Stimulated activated CD8-positive, alpha-beta memory T cell treated with anti-CD3 and anti-CD28 coated beads, Interleukin-4, amount 100 ng/mL, for 1 hour (primary cell): ENCODE measurements around the gene CKS2.
"Not testable (repeated sequence)": the region's sequence is repeated elsewhere in the genome, so short reads cannot be mapped to it uniquely, and the experiment has no call there.

Experiments
- DNase-seq, 2 donors: peaks; one replicate each; pipeline ENCODE4 v3.0.0-alpha.2; 2020; ENCODE audit warnings: low read depth in 2 of 2, low spot score in 1 of 2

The CKS2 gene

DNA sequence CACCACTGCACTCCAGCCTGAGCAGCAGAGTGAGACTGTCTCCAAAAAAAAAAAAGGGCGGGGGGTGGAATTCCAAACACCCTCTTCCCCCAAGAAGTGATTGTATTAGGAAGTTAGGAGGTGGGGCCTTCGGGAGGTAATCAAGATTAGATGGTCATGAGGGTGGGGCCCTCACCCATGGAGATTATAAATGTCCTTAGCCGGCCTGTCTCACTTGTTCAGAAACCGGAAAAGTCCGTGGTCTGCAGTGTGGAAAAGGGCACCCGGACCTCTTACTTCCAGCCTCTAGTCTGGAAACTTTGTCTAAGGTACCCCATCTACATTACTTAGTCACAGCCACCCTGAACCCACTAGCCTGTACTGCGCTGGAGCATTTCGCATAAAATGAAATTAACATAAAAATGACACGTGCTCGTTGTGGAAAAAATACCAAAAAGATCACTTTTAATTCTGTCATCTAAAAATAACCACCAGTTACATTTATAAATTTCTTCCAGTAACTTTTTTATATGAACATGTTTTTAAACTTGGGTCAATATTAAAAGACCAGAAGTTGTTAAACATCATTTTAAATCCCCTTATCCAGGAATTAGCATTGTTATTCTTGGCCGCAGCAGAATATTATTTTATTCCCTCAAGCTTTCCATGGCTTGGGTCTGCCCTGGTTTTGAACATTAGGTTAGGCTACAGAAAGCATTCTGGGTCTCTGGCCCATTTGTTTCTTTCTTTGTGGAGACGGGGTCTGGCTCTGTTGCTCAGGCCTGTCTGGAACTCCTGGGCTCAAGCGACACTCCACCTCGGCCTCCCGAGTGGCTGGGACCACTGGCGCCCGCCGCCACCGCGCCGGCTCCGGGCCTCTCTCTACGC, 1.2 kb upstream of the CKS2 start:
- DNase-seq = no peak

DNA sequence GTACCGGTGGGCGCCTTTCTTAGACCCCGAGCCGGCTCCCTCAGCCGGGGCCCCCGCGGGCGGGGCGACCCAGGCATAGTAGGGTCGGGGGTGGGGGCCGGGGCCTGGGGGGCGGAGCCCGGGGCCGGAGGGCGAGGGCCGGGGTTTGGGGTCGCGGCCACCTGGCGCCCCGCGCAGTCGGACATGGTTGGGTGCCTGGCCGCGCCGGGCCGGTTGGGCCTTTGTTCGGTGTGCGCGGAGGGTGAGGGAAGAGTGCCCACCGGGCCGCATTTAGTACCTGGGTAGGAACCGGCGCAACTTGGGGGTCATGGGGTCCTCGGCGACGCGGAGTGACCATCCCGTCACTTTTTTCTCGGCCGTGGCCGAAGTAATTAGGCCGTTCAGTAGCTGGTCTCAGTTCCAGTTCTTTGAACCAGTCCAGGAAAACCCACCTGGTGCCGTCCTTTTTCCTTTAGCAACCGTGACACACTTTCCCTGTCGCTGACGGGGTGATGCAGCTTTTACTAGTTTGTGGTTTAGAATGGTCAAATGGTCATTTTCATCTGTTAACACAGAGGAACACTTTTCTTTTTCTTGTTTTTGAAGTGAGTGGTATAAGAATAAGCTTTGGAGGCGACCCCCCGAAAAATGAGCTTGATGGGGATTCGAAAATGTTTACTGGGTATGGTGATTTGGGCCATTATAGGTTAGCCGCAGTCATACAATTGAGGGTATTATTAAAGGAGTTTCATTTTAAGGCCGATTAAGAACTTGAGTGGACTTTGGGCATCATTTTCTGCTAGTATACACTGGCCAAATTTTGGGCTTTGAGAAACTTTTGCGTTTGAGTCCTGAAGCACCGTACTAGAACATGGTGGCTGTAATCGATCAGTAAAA, 589 bp downstream of the CKS2 start:
- DNase-seq = no peak

DNA sequence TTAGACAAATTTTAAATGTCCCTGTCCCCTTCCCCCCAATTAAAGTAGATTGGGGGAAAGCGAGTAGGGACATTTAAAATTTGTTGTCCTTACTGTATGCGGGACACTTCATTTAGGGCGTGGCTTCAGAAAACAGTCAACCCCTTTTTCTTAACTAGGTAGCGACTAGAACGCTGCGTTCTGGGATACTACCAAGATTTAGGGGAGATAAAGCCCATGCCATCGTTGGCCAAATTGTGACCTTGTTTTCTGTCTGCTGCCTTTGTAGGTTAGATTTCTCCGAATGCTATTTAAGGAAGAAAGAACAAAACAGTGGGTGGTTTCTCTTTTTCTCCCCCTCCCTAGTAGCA, 1.2 kb downstream of the CKS2 start:
- no peak for DNase-seq

DNA sequence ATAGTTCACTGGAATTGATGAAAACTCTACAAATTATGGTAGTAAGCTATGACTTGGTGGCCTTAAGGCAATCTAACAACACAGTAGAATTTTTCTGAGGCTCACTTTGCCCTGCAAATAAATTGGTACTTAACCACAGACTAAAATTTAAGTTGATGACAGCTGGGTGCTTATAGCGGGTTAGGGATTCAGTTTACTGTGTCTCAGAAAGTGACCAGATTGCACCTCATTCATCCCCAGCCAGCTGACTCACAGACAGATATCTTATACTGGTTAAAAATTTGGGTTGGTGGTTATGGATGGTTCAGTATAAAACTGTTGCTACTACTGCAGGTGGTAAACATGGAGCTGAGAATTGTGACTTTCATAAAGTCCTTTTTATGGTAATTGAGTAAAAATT, 2.8 kb downstream of the CKS2 start:
- DNase-seq = no peak

DNA sequence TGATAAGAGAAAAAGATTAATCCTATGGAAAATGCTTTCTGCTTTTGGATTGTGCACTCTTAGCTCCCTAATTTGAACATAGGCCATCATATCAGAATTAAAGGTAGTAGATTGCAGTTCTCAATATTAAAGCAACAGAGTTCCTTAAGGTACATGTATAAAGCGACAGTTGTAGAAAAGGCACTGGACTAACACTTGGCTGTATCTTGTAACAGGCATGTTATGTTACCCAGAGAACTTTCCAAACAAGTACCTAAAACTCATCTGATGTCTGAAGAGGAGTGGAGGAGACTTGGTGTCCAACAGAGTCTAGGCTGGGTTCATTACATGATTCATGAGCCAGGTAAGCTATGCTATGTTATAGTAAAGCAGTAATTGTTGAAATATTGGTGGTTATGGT, 4.0 kb downstream of the CKS2 start:
- DNase-seq = no peak

DNA sequence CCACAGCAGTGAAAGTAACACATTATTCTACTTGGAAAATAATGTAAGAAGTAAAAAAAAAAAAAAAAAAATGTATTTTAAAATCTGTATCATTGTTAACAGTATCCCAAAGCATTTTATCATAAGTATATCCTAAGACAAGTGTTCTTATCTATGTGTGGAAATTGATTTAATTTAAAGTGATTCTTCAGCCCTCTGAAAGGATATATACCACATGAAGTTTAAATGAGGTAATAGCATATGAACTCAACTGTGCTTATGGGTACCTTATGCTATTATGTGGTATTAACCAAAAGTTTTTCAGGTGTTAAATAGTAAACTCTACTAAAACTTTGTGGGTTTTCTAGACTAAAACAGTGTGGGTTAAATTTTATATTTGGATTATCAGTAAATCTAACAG, 4.5 kb downstream of the CKS2 start:
- DNase-seq = no peak

DNA sequence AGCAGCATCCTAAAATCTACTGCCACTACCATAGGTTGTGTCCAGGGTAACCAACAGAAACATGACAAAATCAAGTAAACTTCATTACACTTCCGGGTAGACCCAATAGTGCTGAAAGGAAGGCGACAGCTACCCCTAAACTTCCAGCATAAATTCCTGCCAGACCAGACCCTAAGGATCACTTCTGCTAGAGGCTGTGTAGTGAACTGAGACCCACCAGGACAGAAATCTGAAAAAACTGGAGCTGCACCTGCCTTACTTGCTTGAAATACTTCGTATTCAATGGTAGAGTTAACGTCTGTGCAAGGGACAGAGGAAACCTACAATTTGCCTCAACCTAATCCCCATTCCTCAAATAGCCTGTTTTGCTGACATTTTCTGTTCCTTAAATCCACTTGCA, 6.3 kb downstream of the CKS2 start:
- DNase-seq = no peak

DNA sequence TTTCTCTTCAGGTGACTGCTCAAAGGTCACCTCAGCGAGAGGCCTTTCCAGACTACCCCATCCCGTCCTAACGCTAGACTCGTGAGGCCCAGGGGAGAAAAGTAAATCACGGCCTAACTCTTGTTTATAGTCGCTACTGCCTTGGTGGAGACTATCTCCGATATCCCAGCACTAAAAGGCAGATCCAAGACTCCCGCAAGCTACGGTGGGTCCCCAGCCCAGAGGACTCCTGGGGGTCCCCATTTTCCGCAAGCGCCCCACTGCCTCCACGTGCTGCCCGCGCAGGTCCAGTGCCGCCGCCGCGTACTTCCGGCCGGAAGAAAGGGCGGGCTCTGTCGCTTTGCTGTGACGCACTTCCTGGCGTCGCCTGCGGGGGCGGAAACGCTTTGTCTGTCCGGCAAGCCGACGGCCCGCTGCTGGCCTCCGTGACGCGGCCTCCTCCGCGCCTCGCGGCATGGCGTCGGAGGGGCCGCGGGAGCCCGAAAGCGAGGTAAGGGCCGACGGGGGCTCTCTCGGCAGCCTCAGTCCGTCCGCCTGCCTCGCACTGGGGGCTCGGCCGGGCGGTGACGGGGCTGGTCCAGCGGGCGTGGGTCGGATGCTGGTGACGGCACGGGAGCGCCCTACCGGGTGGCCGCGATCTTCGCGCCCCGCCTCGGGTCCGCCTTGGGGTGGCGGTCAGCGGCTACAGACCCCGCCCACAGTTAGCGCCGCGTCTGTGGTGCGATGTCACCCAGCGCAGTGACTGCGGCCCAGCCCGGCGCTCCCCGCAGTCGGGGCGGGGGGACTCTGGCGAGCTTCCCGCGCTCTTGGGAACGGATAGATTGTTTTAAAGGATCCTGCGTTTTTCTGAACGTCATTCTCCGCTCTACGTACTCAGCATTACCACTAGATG, 7.4 kb downstream of the CKS2 start, which contains the start of gene SECISBP2:
Gene SECISBP2 (plus strand): TSS at position 378 of the 892 bp plus-strand sequence. CDS start 77 bp downstream, at position 455.
- DNase-seq = peak; percentile 87 to 92

DNA sequence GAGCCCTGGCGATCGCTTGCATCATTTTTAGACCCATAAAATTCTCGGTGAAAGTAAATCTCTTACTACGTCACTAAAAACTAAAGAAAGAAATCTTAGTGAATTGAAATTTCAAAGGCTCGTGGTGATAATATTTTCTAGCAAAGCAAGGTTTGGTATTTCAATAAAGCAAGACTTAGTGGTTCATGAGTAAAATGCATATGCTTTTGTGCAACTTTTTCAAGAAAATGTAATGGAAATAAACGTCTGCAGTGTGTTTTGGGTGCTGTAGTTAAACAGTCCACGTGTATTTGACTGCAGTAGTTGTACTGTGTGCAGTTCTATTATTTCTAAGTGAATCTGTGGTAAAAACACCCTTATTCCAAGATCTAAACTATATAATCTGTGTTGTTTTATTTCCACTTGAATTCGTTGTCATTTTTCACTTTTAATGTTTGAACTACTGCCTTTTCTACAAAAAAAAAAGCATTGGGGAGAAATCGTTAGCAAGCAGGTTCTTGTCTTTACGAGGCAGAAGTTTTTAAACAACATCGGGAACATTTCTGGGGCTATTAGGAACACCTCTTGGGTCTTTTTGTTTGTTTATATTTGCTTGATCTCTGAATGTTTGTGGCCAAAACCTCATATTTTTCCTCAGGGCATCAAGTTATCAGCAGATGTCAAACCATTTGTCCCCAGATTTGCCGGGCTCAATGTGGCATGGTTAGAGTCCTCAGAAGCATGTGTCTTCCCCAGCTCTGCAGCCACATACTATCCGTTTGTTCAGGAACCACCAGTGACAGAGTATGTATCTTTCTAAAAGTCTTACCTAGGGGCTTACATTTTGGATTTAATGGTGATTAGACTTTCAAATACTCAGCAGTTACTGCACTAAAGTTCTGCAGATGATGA, 8.3 kb downstream of the CKS2 start:
- no peak for DNase-seq

DNA sequence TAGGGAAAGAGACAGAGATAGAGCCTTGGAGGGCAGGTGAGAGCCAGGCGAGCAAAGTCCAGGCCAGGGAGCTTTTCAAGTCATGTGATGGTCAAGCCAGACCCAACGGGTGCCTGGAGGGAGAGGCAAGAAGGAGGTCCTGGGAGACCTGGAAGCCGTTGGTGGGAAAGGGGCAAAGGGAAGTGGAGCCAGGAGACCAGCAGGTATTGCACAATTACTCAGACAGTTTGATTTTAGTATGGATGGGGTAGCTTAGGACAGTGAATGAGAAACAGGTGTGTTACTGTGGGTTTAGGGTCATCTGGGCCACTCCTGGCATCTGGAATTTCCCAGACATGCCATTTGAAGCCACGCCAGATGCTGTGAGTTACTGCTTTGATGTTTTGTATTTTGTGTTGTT, 12.4 kb downstream of the CKS2 start:
- no peak for DNase-seq

DNA sequence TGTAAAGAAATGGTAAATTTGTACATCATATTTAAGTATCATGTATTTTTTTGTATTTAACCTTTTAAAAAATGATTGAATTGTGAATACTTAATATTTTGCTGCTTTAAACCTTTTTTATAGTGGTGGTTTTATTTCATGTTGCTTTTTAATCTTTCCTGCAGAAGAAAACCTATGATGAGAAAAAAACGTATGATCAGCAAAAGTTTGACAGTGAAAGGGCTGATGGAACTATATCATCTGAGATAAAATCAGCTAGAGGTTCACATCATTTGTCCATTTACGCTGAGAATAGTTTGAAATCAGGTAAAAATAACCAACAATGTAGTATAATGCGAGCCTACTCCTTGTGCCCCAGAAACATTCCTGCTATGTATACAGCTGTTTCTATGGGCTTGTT, 14.7 kb downstream of the CKS2 start:
- no peak for DNase-seq

DNA sequence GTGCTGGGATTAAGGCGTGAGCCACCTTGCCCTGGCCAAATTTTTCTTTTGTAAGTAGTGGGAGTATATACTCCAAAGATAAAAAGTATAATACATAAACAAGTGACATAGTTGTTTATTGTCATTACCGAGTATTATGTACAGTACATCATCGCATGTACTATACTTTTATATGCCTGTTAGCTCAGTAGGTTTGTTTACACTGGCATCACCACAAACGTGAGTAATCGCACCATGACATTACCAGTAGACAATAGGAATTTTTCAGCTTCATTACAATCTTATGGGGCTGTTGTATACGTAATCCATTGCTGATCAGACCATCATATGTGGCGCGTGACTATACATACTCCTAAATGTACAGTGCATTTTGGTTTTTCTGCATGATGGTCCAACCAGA, 17.1 kb downstream of the CKS2 start:
- no peak for DNase-seq

DNA sequence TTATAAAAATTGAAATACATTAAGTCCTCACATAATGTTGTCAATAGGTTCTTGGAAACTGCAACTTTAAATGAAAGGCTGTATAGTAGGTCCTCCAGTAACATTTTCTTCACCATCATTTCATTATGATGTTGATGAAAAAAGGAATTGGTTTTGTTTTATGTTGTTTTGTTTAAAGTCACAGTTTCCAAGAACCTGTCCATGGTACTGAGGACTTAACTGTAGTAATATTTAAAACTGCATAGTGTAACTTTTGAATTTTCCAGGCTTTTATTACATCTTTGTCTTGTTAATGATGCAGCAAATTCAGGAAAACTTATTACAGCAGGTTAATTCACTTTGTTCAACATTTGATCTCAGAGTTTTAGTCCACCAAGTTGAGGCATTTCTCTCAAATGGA, 18.9 kb downstream of the CKS2 start:
- DNase-seq = no peak

DNA sequence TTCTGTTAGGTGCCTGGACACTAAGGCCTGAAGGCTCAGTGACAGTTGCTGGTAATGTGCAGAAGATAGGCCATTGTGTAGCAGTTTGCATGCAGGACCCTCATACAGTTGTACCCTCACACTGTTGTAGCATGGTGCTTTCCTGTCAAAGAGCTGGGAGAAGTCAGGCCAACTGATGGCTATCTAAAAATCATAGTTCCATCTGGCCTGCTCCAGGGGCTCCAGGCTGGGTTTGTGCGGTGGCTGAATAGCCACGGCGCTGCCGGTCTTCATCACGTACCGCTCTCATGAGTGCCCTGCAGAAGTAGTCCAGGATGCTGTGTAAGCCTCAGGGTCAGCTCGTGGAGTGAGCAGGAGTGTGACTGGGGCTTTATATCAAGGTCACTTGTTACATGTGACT, 19.5 kb downstream of the CKS2 start:
- no peak for DNase-seq

DNA sequence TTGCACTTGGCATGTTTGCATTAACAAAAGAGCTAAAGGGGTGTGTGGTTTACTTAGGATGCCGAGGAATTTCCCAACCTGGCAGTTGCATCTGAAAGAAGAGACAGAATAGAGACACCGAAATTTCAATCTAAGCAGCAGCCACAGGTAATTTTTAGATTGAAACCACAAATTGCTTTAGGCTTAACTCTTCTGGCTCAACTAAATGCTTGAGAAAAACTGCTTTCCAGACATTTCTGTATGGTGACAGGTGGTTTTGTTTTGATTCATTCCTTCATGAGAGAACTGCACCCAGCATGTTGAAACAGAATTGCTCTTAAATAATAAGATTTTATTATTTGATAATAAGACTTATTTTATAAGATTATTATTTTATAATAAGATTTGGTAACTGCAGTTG, 28.8 kb downstream of the CKS2 start:
- no peak for DNase-seq

DNA sequence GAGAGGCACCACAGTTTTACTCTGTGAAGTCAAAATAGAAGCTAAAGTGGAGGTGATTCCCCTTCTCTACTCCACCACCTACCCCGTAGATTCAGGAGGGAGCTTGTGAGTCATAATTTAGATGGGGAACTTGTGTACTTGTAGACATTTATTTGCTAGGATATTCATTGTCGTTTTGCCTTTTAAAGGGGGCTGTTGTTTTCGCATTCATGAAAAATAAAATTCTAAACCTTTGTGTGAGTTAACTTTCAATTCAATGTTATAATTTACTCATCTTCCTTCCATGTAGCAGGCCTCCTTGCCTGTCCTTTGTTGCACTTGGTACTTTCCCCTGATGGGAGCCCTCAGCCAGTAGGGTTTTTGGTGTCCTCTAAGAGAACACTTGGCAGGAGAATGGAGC, 29.3 kb downstream of the CKS2 start:
- DNase-seq = no peak

DNA sequence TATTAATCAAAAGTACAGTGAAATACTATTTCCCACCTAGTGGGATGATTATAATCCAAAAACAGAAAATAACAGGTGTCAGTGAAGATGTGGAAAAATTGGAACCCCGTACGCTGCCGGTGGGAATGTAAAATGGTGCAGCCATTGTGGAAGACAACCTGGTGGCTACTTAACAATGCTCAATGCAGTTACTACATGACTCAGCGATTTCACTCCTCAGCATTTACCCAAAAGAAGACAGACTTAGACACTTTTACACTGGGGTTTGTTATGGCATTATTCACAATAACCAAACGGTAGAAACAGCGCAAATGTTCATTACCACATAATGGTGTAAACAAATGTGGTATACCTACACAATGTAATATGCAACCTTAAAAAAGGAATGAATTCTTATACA, 31.2 kb downstream of the CKS2 start:
- no peak for DNase-seq

DNA sequence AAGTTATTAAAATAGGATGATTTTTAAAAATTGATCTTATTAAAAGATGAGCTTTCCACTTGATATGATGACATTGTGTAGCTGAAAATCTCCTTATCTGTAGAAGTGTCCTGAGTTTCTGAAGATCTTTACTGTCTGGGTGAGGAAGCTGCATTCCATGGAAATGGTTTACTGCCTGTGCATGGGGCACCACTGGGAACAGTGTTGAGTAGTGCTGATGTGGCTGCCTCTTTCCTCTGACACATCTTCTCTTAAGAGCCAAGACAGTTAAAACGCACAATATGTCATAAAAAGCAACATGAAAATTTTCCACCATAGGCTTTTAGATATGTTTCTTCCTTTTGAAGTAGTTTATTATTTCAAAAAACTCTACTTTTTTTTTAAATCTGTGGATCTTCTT, 32.0 kb downstream of the CKS2 start:
- DNase-seq = no peak

DNA sequence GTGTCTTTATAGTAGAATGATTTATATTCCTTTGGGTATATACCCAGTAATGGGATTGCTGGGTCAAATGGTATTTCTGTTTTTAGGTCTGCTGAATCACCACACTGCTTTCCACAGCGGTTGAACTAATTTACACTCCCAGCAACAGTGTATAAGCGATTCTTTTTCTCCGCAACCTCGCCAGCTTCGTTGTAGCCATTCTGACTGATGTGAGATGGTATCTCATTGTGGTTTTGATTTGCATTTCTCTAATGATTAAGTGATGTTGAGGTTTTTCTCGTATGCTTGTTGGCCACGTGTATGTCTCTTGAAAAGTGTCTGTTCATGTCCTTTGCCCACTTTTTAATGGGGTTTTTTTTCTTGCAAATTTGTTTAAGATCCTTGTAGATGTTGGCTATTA, 32.8 kb downstream of the CKS2 start:
- DNase-seq = not testable (repeated sequence)

DNA sequence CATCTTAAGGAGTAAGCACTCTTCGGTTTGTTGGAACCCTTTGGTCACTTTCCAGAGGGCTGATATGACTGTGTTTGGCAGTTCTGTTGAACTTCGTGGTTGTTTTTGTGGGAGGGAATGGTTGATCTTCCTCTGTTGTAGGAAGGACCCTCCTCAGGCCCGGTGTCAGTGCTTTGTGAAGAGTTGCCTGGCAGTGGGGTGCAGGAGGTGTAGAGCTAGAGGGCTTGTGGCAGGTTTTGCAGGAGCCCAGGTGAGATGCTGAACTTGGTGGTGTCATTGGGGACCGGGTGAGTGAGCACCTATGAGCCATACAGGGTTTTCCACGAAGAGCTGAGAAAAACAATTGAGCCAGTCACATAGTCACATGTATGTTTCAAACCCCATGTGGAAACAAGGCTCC, 34.5 kb downstream of the CKS2 start:
- no peak for DNase-seq
